AG04449 (cell line): ENCODE results near the gene SMNDC1.
"Not testable (repeated sequence)": the region's sequence is repeated elsewhere in the genome, so short reads cannot be mapped to it uniquely, and the experiment has no call there.

Experiments used
- CTCF ChIA-PET: fragments of 350-600 bp; formaldehyde crosslinking; extraction: SDS; loops from one replicate; lab custom pipeline; 2021; ENCODE audit warnings: antibody characterized with exemption; lab: Yijun Ruan, JAX
- POLR2A ChIA-PET: fragments of 400-600, 350-600 bp; formaldehyde crosslinking; extraction: SDS; loops from one replicate; lab custom pipeline; 2020; ENCODE audit warnings: antibody characterized with exemption, inconsistent platforms; lab: Yijun Ruan, JAX
- DNase-seq: peaks from one replicate; pipeline ENCODE4 v3.0.0-alpha.2; 2010; ENCODE audit warnings: low read depth, low spot score
- H3K4me3 ChIP-seq: 2 replicates; pipeline ENCODE4 v1.5.1; 2011; ENCODE audit warnings: low read depth, mild to moderate bottlenecking, control low read depth, low read length
- CTCF ChIP-seq: IDR thresholded peaks from one replicate; pipeline ENCODE4 v1.5.1; 2011; ENCODE audit warnings: mild to moderate bottlenecking, moderate library complexity, low read length, control low read depth, inconsistent platforms; ENCODE audit not compliant: insufficient read depth; ENCODE audit errors: missing control alignments

SMNDC1 gene

GRCh38 chr10:110259317-110259716, 45.4 kb downstream of the SMNDC1 start:
- CTCF ChIA-PET = interaction anchor here (0.6 to 1.3 kb wide), 3 partner anchors 8 to 20 kb away, joined by 3 to 4 read pairs (median 4); no protein-coding TSS in a partner anchor
- no peak for TF ChIP-seq CTCF

GRCh38 chr10:110258542-110258941, 46.2 kb downstream of the SMNDC1 start:
- no peak overlapping the region for H3K4me3 ChIP-seq
- ChIA-PET CTCF (interaction anchor here (0.6 to 1.3 kb wide), 4 partner anchors 8 to 21 kb away, joined by 3 to 4 read pairs (median 4); no protein-coding TSS in a partner anchor), POLR2A (no interaction called here)
- no peak for DNase-seq
- no peak for TF ChIP-seq CTCF

More at GRCh38 chr10:110259317-110259716, 45.4 kb downstream of the SMNDC1 start:
- POLR2A ChIA-PET = no interaction called here
- DNase-seq = no peak
- H3K4me3 ChIP-seq = no peak overlapping the region

- ChIA-PET CTCF (interaction anchor here (2.3 to 2.9 kb wide), 2 partner anchors 25 to 116 kb away, joined by 11 to 12 read pairs; no protein-coding TSS in a partner anchor), POLR2A (no interaction called here)
- no peak for DNase-seq
- TF ChIP-seq CTCF = no peak
- no peak overlapping the region for H3K4me3 ChIP-seq
Observed at GRCh38 chr10:110254467-110254866, 50.3 kb downstream of the SMNDC1 start.

- ChIA-PET POLR2A (no interaction called here), CTCF (interaction anchor here (2.1 kb wide), 1 partner anchor 114 kb away, joined by 7 read pairs; no protein-coding TSS in a partner anchor)
- TF ChIP-seq CTCF = no peak
- no peak for DNase-seq
- H3K4me3 ChIP-seq = no peak overlapping the region
Observed at GRCh38 chr10:110252151-110252550, 52.6 kb downstream of the SMNDC1 start.

GRCh38 chr10:110251392-110251791, 53.3 kb downstream of the SMNDC1 start:
- H3K4me3 ChIP-seq, POLR2A ChIA-PET, DNase-seq: not testable (repeated sequence)
- CTCF ChIA-PET = interaction anchor here (0.6 to 2.1 kb wide), 2 partner anchors 8 to 113 kb away, joined by 3 to 7 read pairs; no protein-coding TSS in a partner anchor

- H3K4me3 ChIP-seq, DNase-seq, POLR2A ChIA-PET: not testable (repeated sequence)
- CTCF ChIA-PET = interaction anchor here (1.4 to 1.7 kb wide), 2 partner anchors 10 to 30 kb away, joined by 4 to 6 read pairs; no protein-coding TSS in a partner anchor
Observed at GRCh38 chr10:110249489-110249888, 55.2 kb downstream of the SMNDC1 start.

GRCh38 chr10:110247833-110248232, 56.9 kb downstream of the SMNDC1 start:
- CTCF ChIA-PET = interaction anchor here (1.7 kb wide), 1 partner anchor 31 kb away, joined by 6 read pairs; no protein-coding TSS in a partner anchor
- POLR2A ChIA-PET, DNase-seq, H3K4me3 ChIP-seq: not testable (repeated sequence)

- ChIA-PET CTCF (interaction anchor here (0.6 to 1.8 kb wide), 7 partner anchors 13 to 325 kb away, joined by 3 to 6 read pairs (median 4); no protein-coding TSS in a partner anchor), POLR2A (no interaction called here)
- DNase-seq = no peak
- no peak for TF ChIP-seq CTCF
- H3K4me3 ChIP-seq = no peak overlapping the region
Observed at GRCh38 chr10:110244550-110244949, 60.2 kb downstream of the SMNDC1 start.
